ENCODE measurements around the gene BCAR3. TPM values are rescaled to one million over a fixed set of nuclear protein-coding genes. Genes with fewer than 3 reads are reported as not detected.

BCAR3 gene
- total RNA-seq, 3 donors from 2014 or later, result 26.7 to 42.7 (median 30.2) TPM

DNA sequence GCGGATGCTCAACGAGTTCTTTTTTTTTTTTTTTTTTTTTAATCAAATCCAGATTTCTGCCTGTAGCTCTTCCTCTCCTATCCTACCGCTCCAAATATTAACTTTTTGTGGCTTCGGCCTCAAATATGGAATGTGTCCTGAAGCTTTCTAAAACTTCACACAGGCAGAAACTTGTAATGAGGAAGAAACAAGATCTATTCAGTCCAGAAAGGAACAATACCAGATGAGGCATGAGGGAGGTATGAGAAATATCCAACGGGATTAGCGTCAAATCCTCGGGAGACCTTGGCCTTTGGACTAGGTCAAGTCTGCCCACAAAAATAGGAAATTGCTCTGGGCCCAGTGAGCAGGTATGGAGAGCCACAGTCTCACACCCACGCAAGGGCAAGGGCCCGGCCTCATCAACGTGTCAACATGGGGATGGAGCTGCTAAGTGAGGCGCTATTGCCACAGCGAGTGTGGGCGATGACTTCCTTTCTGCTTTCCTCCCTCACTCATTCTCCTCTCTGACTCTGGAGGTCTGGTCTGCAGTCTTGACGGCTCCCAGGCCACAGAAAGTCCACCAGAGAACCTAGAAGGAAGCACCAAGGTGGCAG is 66.6 kb downstream of the BCAR3 start:
- H3K27me3 ChIP-seq, result no peaks in the 10 kb centered on the region
- H3K9me3 ChIP-seq, result no peaks in the 10 kb centered on the region
- no peak overlapping the region for H3K4me3 ChIP-seq
- H3K36me3 ChIP-seq, result no peaks in the 10 kb centered on the region
- no peak for TF ChIP-seq CTCF (IDR thresholded peaks at IDR 0.05)
- no peak for TF ChIP-seq POLR2A (IDR thresholded peaks at IDR 0.05)
- TF ChIP-seq POLR2AphosphoS5 (IDR thresholded peaks at IDR 0.05), result peak in 2 of 3 donors; percentile 16 to 36
- peak in 1 of 2 donors; percentile 69 for DNase-seq (ENCODE audit: low spot score in 2 of 2)
- peaks cover 4 to 38% of the 10 kb centered on the region in 2 donors for H3K4me1 ChIP-seq
- intact Hi-C loops (cut with DNase I; ENCODE audit: low total_unique reads), result no loop called here
- peak overlapping the region; percentile 90 to 92 for H3K27ac ChIP-seq

DNA sequence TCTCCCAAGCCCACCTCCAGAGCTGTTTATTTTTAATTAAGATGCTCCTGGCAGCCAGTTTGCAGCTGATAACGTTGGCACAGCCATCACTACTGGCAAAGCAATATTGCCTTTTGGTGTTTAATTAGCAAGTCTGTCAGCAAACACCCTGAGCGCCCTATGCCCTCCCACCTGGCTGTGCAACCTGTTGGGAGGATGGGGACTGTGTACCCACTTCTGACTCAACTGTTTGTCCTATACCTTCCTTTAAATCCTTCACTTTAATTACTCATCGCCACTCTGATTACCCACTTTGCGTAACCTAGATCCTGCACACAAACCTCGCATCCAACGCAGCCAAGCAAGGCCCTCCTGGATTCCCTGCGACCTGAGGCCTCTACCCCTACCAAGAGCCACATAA is 67.1 kb downstream of the BCAR3 start:
- no peaks in the 10 kb centered on the region for H3K36me3 ChIP-seq
- H3K27me3 ChIP-seq, result no peaks in the 10 kb centered on the region
- peak overlapping the region in 1 of 3 donors; percentile 67 for H3K4me3 ChIP-seq
- intact Hi-C loops (cut with DNase I; ENCODE audit: low total_unique reads), result no loop called here
- H3K27ac ChIP-seq, result peak overlapping the region; percentile 90 to 92
- peaks cover 4 to 38% of the 10 kb centered on the region in 2 donors for H3K4me1 ChIP-seq
- H3K9me3 ChIP-seq, result no peaks in the 10 kb centered on the region
- DNase-seq (ENCODE audit: low spot score in 2 of 2), result no peak
- peak in 1 of 3 donors; percentile 7 for TF ChIP-seq POLR2AphosphoS5 (IDR thresholded peaks at IDR 0.05)
- no peak for TF ChIP-seq POLR2A (IDR thresholded peaks at IDR 0.05)
- no peak for TF ChIP-seq CTCF (IDR thresholded peaks at IDR 0.05)

- Histone ChIP-seq H3K9me3 (no peaks in the 10 kb centered on the region), H3K27ac (peak overlapping the region; percentile 90 to 92), H3K4me3 (peak overlapping the region; percentile 36 to 67 (median 55)), H3K4me1 (peaks cover 4 to 38% of the 10 kb centered on the region in 2 donors), H3K27me3 (no peaks in the 10 kb centered on the region), H3K36me3 (no peaks in the 10 kb centered on the region)
- intact Hi-C loops (cut with DNase I; ENCODE audit: low total_unique reads), result no loop called here
- TF ChIP-seq POLR2AphosphoS5 (IDR thresholded peaks at IDR 0.05) (peak in 1 of 3 donors; percentile 46), CTCF (IDR thresholded peaks at IDR 0.05) (no peak), POLR2A (IDR thresholded peaks at IDR 0.05) (no peak)
- DNase-seq (ENCODE audit: low spot score in 2 of 2), result peak in 1 of 2 donors; percentile 64
Measured at GRCh38 chr1:93613898-93614297, 67.7 kb downstream of the BCAR3 start.

- no peaks in the 10 kb centered on the region for H3K27me3 ChIP-seq
- TF ChIP-seq POLR2AphosphoS5 (IDR thresholded peaks at IDR 0.05), result no peak
- no peak for TF ChIP-seq POLR2A (IDR thresholded peaks at IDR 0.05)
- TF ChIP-seq CTCF (IDR thresholded peaks at IDR 0.05), result no peak
- no peaks in the 10 kb centered on the region for H3K36me3 ChIP-seq
- H3K27ac ChIP-seq, result peak overlapping the region; percentile 90 to 92
- H3K9me3 ChIP-seq, result no peaks in the 10 kb centered on the region
- H3K4me1 ChIP-seq, result peaks cover 7 to 35% of the 10 kb centered on the region in 2 donors
- intact Hi-C loops (cut with DNase I; ENCODE audit: low total_unique reads), result no loop called here
- peak overlapping the region in 2 of 3 donors; percentile 55 to 67 for H3K4me3 ChIP-seq
- DNase-seq (ENCODE audit: low spot score in 2 of 2), result no peak
Measured at GRCh38 chr1:93612510-93612909, 69.1 kb downstream of the BCAR3 start.

- intact Hi-C loops (cut with DNase I; ENCODE audit: low total_unique reads), result no loop called here
Measured at GRCh38 chr1:93611668-93612067, 70.0 kb downstream of the BCAR3 start.

More at GRCh38 chr1:93611668-93612067, 70.0 kb downstream of the BCAR3 start:
- peak overlapping the region in 2 of 3 donors; percentile 55 to 67 for H3K4me3 ChIP-seq
- peaks cover 7 to 27% of the 10 kb centered on the region in 2 donors for H3K4me1 ChIP-seq
- H3K27ac ChIP-seq, result peak overlapping the region; percentile 90 to 92
- no peaks in the 10 kb centered on the region for H3K9me3 ChIP-seq
- no peaks in the 10 kb centered on the region for H3K27me3 ChIP-seq
- no peaks in the 10 kb centered on the region for H3K36me3 ChIP-seq
- TF ChIP-seq POLR2AphosphoS5 (IDR thresholded peaks at IDR 0.05), result no peak
- no peak for DNase-seq (ENCODE audit: low spot score in 2 of 2)
